Lung (tissue), 12 donors: ENCODE measurements around the gene ADAMTS2. TPM values are rescaled to one million over a fixed set of nuclear protein-coding genes. Genes with fewer than 3 reads are reported as not detected.

Experiments used
- ATAC-seq: fragments of 200-7000 bp; cut with Tn5 transposase; one replicate; pipeline ENCODE4 v1.9.1; 2020; ENCODE audit warnings: moderate number of reproducible peaks; ENCODE audit not compliant: insufficient read depth, low FRiP score
- DNase-seq, 3 donors: peaks; one replicate each; pipeline ENCODE4 v3.0.0-alpha.2; 2013 to 2017
- H3K27ac ChIP-seq, 2 donors: one replicate each; pipeline ENCODE4 v1.5.1; 2013; ENCODE audit warnings: mild to moderate bottlenecking in 2 of 2, moderate library complexity in 2 of 2, control low read depth in 1 of 2, inconsistent platforms in 1 of 2, low read depth in 1 of 2, low read length in 1 of 2
- H3K27me3 ChIP-seq, 3 donors: one replicate each; pipeline ENCODE4 v1.5.1; 2013; ENCODE audit warnings: low read length in 2 of 3; ENCODE audit not compliant: control insufficient read depth in 3 of 3, insufficient read depth in 3 of 3
- H3K36me3 ChIP-seq, 4 donors: one replicate each; pipeline ENCODE4 v1.5.1; 2013; ENCODE audit warnings: low read length in 4 of 4, mild to moderate bottlenecking in 1 of 4, moderate library complexity in 1 of 4; ENCODE audit not compliant: control insufficient read depth in 4 of 4, insufficient read depth in 4 of 4
- H3K4me1 ChIP-seq, 5 donors: one replicate each; pipeline ENCODE4 v1.5.1; 2013; ENCODE audit warnings: low read length in 5 of 5, mild to moderate bottlenecking in 2 of 5, moderate library complexity in 1 of 5; ENCODE audit not compliant: control insufficient read depth in 5 of 5, insufficient read depth in 5 of 5
- H3K4me3 ChIP-seq: one replicate; pipeline ENCODE4 v1.5.1; 2013; ENCODE audit warnings: mild to moderate bottlenecking, control low read depth, moderate library complexity
- H3K9ac ChIP-seq, 2 donors: one replicate each; pipeline ENCODE4 v1.5.1; 2013; ENCODE audit warnings: low read length in 2 of 2, control low read depth in 1 of 2; ENCODE audit not compliant: insufficient read depth in 1 of 2
- H3K9me3 ChIP-seq, 4 donors: one replicate each; pipeline ENCODE4 v1.5.1; 2013; ENCODE audit warnings: low read length in 3 of 4, mild to moderate bottlenecking in 1 of 4, moderate library complexity in 1 of 4; ENCODE audit not compliant: control insufficient read depth in 4 of 4, insufficient read depth in 3 of 4
- CTCF ChIP-seq: IDR thresholded peaks from 2 replicates; pipeline ENCODE4 v1.5.1; 2012; ENCODE audit warnings: mild to moderate bottlenecking; ENCODE audit errors: control extremely low read depth, extremely low read depth
- WGBS, 2 donors: extraction: QIAGEN DNeasy Blood & Tissue Kit; methylation state at CpG; one replicate each; pipeline ENCODE4 v1.1.7; 2013; 5-methylcytosine and 5-hydroxymethylcytosine counted together
- polyA plus RNA-seq, 2 donors: library from polyadenylated mRNA; stranded (reverse); fragments of 200-250 nt; gene quantifications; one replicate each; pipeline ENCODE4 v1.2.1, GENCODE V29; 2013
- total RNA-seq, 2 donors: library from RNA; depleted of rRNA in 1 of 2; stranded (reverse); fragments of >200 nt in 1 of 2; gene quantifications; one replicate each; pipeline ENCODE4 v1.2.1, GENCODE V29; 2014 to 2021
- donor health status: control.
- donor health status: control.
- donor health status: Bipolar disorder and iron deficiency.
- donor health status: healthy.
- donor health status: DM: yes; HTN: yes; CAD: no.

ADAMTS2 gene
- total and polyA plus RNA-seq, 4 donors = 9.3 to 45.5 (median 28.7) TPM

DNA sequence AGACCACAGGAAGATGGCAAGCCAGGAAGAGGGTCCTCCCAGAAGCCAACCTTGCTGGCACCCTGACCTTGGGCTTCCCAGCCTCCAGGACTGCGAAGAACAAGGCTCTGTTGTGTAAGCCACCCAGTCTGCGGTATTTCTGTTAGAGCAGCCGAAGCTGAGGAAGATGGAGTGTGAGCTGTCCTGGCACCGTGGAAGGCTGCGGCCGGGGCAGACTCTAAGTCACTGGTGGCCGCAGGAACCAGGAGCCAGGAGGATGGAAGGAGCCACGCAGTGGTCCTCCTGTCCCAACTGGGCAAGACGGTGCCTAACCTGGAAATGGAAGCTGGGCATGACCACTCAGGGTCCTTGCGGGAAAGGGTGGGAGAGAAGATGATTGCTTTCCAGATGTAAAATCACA, 196.0 kb downstream of the ADAMTS2 start:
- no peaks in the 10 kb centered on the region for H3K27me3 ChIP-seq
- DNase-seq (peak in 1 of 3 donors; percentile 9), ATAC-seq (no peak)
- WGBS, 2 donors = 89 to 94% methylated on average over 10 of the region's 10 CpGs
- peaks cover 0 to 4% (median 0%) of the 10 kb centered on the region in 4 donors for H3K9me3 ChIP-seq
- H3K4me1 ChIP-seq = no peaks in the 10 kb centered on the region
- no peak overlapping the region for H3K4me3 ChIP-seq
- no peak overlapping the region for H3K27ac ChIP-seq
- TF ChIP-seq CTCF = no peak
- peaks cover 0 to 6% (median under 1%) of the 10 kb centered on the region in 4 donors for H3K36me3 ChIP-seq
- no peak overlapping the region for H3K9ac ChIP-seq

- Histone ChIP-seq H3K9ac (no peak overlapping the region), H3K4me3 (no peak overlapping the region), H3K27me3 (no peaks in the 10 kb centered on the region), H3K9me3 (peaks cover 0 to under 1% (median 0%) of the 10 kb centered on the region in 4 donors), H3K36me3 (peaks cover 0 to 6% (median under 1%) of the 10 kb centered on the region in 4 donors), H3K27ac (no peak overlapping the region), H3K4me1 (no peaks in the 10 kb centered on the region)
- DNase-seq = peak in 1 of 3 donors; percentile 8
- WGBS, 2 donors = 70 to 82% methylated on average over 9 of the region's 9 CpGs
- TF ChIP-seq CTCF = no peak
- ATAC-seq = no peak
These were observed 196.5 kb downstream of the ADAMTS2 start for GRCh38 chr5:179148703-179149170.

GRCh38 chr5:179147991-179148702, 197.1 kb downstream of the ADAMTS2 start:
- Histone ChIP-seq H3K4me3 (no peak overlapping the region), H3K27me3 (no peaks in the 10 kb centered on the region), H3K4me1 (no peaks in the 10 kb centered on the region), H3K27ac (no peak overlapping the region), H3K36me3 (peaks cover 0 to 6% (median under 1%) of the 10 kb centered on the region in 4 donors), H3K9ac (no peak overlapping the region), H3K9me3 (no peaks in the 10 kb centered on the region)
- no peak for DNase-seq
- no peak for TF ChIP-seq CTCF
- ATAC-seq = no peak
- 83 to 84% methylated on average over 25 of the region's 25 CpGs for WGBS, 2 donors
